GM18870 (cell line): ENCODE measurements around the gene CHI3L1.
"Not testable (repeated sequence)": the region's sequence is repeated elsewhere in the genome, so short reads cannot be mapped to it uniquely, and the experiment has no call there.

Experiments used
- ATAC-seq: cut with Tn5 transposase; IDR thresholded peaks from one replicate; pipeline ENCODE4 v1.9.1; 2021; ENCODE audit warnings: moderate library complexity; ENCODE audit not compliant: unreplicated experiment

Gene CHI3L1

DNA sequence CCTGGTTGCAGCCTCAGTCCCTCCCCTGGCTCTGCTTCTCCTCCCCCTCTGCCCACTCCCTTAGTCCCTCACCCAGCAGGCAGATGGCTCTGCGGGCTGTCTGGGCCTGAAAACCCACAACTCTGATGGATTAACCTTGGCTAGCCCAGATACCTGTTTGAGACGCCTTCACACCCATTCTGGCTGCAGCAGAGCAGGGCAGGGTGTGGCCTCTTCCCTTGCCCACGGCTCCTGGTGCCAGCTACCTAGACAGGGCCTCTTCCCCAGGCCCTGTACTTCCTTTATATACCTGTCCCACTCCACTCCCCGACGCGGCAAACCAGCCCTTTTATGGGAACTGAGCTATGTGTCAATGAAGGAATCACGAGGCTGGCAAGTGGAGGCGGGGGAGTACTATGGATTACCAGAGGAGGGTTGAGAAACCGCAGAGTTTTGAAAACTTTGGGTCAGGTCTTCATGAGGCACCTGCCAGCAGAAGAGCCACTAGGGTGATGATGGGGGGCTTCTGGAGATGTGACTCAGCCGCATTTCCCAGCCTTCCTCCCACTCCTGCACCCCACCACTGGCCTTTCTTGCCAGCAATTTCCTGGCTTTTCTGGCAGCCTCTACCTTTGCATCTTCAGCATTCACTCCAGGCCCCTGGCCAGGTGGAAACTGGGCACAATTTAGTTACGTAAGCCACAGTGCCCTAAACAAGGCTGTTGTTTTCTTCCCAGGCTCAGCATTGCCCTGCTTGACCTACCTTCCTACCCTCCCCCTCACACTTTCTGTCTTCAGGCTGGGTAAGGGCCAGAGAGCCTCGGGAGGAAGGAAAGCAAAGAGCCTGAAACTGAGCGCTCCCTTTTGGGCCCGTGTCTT, at the start of gene CHI3L1:
TSS of gene CHI3L1 (minus strand) at position 259 of the 858 bp plus-strand sequence. CDS start at position 178, 81 bp downstream.
- ATAC-seq: no peak

DNA sequence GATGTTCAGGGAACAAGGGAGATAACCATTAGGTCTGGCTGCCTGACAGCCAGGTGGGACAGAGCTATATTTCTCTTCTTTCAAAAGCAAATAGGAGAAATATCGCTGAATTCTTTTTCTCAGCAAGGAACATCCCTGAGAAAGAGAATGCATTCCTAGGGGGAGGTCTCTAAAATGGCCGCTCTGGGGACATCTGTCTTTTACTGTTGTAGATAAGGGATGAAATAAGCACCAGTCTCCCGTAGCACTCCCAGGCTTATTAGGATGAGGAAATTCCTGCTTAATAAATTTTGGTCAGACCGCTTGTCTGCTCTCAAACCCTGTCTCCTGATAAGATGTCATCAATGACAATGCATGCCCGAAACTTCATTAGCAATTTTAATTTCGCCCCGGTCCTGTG, 48.4 kb upstream of the CHI3L1 start:
- ATAC-seq: not testable (repeated sequence)

DNA sequence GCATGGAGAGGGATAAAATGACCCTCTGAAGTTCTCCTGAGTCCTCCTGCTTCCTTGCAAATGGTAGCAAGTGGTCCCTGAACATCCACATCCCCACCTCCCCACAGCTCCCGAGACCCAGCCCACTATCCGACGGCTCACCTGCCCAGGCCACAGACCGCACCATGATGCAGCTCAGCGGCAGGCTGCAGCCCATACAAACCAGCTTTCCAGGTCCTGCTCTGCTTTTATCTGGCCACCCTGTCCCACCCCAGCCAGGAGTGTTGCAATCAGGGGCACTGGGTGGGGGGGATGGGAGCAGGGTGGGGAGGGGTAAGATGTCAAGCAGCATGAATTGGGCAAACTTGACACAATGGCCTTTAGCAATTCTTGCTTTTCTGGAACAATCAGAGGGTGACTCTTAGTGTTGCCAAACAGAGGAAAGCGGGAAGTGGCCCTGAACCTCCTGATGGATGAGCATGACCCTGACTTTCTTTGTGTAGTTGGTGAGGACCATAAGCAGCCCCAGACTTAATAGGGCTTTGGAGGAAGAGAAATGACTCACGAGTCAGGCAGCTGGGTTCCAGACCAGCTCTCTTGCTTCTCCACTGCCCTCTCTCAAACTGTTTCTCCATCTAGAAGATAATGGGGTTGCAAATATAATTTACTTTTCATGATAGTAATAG, 43.1 kb upstream of the CHI3L1 start, which contains the start of gene CHIT1:
TSS of gene CHIT1 (minus strand) at position 203 of the 665 bp plus-strand sequence. CDS start at position 166, 37 bp downstream.
- no peak for ATAC-seq

DNA sequence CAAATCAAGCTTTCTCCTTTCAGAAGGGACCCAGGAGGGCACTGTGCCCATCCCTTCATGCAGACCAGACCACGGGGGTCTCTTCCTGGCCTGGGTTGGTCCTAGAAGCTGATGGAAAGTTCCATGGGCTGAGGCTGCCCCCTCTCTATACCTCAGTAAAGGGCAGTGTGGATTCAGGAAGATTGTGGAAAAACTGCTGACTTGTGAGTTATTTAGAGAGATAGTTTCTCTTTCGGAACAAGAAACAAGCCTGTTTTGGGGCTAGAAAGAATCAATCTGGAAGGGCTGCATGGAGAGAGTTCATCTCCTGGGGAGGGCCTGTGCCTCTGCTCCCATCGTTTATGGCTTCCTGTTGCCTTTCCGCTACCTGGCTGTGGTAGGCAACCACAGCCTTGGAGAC, 42.2 kb upstream of the CHI3L1 start:
- no peak for ATAC-seq

DNA sequence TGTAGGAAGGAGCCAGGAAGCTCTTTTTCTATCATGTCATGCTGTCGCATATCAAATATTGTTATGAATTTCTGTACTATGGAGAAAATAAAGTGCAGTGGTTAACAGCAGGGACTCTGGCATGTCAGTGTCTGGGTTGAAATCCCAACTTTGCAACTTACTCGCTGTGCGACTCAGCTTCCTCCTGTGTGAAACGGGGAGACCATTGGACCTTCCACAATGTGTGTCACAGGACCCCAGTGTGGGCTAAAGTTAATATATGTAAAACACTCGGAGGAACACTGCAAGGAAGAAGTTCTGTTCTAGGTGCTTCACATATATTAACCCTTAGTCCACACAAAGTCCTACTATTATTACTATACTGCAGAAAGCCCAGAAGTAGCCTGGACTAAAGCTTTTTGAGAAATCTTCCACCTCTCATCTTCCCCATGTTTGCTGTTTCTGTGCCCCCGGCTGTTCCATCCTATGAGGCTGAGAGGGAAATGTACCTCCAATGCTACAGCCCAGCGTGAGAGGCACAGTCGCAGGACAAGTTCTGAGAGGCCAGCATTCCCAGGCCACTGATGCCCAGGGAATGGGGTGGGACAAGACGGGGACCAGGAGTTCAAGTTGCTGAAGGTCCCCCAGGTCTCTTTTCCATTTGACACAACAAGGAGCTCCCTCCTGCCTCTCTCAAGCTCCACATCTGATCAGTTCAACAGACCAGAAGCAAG, 41.0 kb upstream of the CHI3L1 start:
- ATAC-seq: no peak

DNA sequence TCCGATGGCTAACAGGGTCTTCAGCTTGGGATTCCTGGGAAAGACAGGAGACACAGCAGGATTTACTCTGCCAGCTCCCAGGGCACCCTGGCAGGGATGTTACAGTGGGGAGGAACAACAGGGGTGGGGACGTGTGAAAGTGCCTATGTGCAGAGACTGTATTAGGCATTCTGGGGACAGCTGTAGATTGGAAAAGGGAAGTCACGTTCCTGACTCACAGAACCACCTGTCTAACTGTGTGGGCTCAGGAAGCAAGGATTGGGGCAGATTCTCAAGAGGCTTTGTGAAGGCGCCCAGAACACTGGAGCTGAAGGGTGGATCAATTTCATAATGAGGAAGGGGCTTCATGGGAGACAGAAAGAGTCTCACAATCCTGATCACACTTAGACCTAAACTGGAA, 38.6 kb upstream of the CHI3L1 start:
- no peak for ATAC-seq

DNA sequence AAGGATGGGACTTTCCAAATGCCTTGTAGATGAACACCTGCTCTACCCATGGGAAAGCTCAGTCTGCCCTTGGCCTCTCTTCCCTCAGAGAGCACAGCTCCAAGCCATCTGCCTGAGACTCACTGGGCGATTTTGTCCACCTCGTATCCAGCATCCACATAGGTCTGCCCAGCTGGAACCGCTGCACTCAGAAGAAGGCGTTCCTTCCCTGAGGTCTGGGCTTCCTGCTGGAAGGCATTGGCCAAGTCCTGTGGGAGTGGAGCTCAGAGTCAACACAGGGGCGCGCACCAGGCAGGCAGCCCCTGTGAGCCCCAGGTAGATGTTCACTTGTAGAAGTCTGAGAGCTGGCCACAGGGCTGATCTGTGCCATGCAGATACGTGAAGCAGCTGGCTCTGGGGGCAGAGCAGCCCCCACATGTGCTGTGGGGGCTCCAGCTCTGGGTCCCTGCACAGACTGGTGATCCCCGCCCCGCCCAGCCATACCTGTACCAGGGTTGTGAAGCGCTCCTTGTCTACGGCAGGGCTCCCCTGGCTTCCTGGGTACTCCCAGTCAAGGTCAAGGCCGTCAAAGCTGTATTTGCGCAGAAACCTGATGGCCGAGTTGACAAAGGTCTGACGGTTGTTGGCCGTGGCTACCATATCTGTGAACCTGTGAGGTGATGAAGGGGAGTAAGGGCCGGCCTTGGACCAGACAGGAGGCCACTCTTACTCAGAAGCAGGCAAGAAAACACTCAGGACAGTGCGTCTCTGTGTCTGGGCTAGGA, 36.7 kb upstream of the CHI3L1 start:
- ATAC-seq: no peak

DNA sequence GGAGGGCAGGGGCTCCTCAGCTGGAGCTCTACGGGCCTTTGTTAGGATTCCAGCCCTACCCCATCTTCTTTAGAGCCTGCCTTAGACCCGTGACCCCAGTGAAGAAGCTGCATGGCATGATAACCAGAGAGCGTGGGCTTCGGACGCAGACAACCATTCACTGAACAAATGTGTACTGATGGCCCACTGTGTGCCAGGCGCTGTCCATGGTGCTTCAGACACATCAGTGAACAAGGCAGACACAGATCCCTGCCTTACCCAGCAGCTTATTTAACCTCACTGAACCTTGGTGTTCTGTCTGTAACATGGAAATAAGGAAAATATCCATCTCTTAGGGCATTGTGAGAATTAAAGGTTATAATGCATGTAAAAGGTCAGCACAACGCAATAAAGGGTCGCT, 33.4 kb upstream of the CHI3L1 start:
- no peak for ATAC-seq

DNA sequence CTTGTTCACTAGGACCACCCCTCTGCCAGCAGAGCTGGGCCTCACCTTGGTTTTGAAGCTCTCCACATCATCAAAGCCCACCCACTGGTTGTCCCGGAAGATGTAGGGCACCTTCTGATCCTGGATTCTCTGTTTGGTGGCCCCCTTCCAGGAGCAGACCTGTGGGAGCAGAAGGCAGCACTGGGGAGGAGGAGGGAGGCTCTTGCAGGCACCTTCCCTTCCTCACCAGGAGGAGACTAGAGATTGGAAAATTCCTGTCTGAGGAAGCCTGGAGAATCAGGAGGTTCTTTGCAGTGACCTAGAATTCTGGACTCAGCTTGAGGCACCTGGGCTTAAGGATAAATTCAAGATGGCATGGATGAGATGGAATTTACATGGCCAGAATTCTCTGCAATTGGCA, 32.7 kb upstream of the CHI3L1 start:
- no peak for ATAC-seq

DNA sequence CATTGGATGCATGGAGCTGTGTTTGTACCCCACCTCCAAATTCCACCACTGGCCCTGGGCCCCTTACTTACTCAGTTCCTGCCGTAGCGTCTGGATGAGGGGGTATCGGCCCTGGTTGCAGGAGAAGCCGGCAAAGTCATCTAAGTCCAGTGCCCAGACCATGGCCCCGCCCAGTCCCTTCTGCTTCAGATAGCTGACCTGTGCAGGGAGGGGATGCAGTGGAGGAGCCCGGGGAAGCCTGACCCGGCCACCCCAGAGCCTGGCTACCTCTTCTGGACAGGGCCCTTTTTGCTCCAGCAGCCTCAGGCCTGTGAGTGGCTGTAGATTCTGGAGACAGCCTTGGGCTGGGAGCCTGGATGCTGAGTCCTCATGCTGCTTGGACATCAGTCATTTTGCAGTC, 31.2 kb upstream of the CHI3L1 start:
- no peak for ATAC-seq

DNA sequence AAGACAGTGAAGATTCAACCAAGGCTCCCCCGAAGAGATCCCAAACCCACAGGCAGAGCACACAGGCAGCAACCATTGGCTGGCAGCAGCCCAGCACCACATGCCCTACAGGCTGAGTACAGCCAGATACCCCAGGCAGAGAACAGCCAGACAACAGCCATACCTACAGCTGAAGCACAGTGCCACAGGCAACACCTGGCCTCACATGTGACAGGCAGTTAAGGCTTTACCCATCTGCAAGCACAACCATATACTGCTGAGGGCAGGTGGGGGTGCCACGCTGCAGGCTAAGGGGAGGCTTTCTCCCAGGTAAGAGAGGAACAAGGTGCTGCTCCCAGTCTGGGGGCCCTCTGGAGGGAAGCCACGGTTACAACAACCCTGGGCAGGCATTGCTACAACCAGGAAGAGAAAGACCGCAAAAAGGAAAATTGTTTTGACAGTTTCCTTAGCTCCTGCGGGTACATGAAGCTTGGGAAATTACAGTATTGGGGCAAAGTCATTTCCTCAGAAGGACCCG, 30.7 kb upstream of the CHI3L1 start:
- ATAC-seq: no peak

DNA sequence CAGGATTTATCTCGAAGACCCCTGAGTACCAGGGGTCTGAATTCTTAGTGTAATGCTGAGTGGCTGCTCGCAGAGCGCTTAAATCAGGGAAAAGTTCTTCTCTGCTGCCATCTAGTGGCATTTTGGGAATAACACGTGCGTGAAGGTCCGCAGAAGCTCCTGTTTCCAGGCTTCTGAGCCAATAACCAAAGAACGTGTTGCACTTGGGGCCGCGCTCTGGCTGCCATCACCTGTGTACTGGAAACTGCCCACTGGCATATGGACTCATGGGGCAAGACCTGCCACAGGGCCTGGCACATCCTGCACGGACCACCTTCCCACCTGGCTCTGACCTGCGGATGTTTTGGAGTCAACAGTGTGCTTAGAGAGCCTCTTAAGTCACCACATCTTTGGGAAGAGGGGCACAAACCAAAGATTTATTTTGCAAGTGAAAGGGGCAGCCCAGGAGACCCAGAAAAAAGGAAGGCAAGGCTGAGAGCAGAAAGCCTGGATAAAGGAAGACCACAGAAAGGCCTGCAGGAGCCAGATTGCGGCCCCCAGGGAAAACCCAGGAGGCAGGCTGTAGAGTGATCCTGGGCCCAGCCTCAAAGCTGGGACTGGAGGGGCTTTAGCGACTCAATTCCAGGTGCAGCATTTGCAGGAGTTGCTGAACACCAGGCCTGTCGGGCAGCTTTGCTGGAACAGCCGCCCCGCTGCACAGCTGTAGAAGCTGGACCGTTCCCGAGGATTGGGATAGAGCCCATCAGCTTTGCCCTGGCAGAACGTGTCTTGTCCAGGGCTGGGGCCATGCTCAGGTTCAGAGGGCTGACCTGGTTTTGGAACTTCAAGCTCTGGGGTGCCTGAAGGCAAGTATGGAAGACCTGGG, 30.0 kb upstream of the CHI3L1 start:
- no peak for ATAC-seq

DNA sequence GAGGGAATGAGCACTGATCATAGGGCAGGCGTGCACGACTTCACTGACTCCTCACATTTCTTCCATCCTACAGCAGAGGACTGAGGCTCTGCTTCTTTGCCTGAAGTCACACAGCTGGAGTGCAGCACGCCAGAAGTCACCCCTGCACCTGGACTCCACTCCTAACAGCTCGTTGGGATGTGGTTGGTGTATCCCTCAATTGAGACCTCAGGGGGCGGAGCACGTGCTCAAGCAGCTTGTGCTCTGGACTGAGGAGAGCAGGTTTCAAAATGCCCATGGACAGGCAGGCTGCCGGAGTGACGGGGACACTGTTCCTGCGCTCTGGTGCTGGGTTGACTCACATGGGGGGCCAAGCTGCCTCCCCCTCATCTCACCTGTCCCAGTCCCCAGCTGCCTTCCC, 29.1 kb upstream of the CHI3L1 start:
- ATAC-seq: no peak

DNA sequence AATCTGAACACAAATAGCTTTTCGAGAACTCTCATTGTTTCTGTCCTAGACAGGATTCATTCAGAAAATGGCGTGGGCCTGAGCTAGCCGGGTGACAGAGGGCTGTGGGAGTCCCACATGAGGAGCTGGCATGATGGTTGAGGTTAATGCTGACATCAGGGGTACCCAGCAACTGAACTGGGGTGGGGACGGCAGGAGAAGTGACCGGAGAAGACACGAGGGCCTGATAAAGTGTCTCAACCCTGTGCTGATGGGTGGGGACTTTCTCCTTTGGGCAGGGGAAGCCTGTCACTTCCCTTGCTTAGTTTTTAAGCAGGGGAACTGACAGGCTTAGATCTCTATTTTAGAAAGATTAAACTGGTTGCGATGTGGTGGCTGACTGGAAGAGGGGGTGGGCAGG, 28.4 kb upstream of the CHI3L1 start:
- ATAC-seq: no peak

DNA sequence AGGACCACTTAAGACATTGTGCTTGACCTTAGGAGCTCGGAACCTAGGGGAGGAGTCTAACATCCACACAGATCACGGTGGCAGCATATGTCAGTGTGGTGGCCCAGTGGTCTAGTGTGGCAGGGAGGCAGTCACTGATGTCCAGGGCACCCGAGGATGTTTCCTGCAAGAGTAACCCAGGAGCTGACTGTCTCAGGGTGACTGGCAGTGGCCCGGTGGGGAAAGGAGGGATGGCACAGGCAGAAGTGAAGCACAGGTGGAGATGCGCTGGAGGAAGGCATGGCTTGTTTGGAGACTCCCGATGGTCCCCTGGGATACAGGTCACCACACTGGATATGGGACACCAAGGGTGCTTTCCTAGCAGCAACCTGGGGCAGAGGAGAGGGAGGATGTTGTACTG, 26.6 kb upstream of the CHI3L1 start:
- no peak for ATAC-seq

DNA sequence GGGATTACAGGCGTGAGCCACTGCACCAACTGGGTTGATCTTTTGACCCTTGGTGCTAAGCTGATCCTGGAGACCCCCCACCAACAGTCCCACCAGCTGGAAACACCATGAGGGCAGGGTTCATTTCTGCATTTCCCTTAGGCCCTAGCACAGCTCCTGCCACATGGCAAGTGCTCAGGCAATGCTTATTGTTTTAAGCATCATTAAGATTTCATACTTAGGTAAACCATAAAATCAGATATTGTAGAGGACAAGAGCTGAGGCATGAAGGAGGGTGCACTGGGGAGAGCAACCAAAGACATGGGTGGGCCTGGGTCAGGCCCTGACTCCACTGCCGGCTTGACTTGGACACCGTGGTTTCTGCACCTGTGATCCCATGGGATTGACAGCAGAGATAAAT, 25.3 kb upstream of the CHI3L1 start:
- ATAC-seq: no peak

DNA sequence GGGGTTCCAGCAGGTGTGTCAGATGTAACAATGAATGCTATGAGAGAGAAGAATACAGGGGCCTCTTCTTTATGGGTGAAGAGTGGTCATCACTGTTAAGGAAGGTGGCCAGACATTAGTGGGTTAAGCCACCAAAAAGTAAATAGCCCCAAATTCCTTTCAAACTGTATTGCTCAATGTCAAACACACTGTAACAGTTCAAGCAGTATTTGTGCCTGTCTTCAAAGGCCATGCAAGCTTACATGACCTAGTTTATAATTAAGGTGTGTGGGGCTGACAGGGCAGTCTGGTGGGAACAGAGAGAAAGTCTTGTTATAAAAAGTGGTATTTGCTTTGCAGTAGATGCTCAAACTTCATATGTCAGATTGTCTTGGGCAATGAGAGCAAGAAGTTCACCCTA, 24.5 kb upstream of the CHI3L1 start:
- ATAC-seq: no peak

DNA sequence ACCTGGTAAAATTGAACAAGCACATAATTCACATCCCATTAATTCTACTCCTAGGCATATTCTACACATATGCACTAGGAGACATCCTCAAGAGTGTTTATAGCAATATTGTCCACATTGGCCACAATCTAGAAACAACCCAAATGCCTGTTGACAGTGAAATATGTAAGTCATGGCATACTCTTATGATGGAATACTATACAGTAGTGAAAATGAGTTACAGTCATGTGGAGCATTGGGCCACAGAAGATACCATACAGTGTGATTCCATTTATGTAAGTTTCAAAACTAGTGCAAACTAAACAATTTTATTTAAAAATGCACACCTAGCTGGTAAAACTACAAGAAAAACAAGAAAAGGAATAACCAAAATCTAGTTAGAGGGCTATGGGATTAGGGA, 23.8 kb upstream of the CHI3L1 start:
- ATAC-seq: no peak

DNA sequence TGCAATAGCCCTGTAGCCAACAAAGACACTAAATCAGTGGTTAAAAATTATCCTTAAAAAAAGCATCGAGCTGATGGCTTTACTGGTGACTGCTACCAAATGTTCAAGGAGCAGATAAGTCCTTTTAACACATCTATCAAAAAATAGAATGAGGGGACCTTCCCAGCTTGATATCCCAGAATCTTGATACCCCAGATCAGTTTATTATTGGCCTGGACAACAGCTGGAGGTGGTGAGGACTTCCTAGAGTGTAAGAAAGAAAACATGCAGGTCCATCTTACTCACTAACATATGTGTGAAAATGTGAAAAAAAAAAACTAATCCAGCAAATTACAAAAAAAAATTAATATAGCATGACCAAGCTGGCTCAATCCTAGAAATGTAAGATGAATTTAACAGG, 21.7 kb upstream of the CHI3L1 start:
- ATAC-seq: no peak

DNA sequence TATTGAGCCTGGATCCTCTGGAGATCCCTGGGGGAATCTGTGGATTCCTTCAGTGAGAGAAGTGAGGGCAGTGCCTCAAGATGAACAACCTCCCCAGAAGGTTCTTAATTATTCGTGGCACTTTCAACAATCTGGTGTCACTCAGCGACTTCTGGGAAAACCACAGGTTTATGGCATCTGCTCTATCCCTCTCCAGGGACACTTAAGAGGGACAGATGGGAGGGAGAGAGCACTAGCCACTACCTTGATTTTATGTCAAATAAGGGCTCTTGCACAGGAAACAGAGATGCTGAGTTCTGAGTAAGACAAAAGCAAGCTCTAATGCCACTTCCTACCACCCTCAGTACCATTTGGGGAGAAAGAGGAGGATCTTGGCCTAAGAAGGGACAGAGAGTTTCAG, 21.2 kb upstream of the CHI3L1 start:
- no peak for ATAC-seq
